Measurements from ENCODE around the gene ERGIC3.

DNA sequence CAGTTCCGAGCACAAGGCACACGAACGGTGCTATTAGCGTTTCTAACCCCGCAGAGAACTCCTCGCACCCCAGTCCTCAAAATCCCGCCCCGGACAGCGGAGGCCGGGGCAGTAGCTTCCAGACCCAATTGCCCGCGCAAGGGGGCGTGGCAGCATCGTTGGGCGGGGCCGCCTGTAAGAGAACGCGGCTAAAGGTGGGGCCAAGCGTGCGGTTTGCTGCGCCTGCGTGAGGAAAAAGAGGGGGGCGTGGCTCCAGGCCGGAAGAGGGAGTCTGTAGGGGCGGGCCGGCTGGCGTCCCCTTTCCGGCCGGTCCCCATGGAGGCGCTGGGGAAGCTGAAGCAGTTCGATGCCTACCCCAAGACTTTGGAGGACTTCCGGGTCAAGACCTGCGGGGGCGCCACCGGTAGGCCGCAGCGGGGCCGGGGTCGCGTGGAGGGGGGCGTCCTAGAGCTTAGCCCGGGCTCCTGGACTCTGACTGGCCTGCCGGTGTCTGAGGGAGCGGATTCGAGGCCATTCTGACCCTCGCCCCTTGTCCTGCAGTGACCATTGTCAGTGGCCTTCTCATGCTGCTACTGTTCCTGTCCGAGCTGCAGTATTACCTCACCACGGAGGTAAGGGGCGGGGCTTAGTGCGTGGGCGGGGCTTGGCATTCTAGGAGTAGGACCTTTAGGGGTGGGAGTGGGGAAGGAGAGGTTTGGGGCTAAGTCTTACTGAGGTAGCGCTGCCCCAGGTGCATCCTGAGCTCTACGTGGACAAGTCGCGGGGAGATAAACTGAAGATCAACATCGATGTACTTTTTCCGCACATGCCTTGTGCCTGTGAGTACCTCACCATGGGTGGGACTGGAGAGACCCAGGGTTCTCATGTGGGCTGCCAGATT, at the start of gene ERGIC3:
- TF ChIP-seq, protein P1, sequence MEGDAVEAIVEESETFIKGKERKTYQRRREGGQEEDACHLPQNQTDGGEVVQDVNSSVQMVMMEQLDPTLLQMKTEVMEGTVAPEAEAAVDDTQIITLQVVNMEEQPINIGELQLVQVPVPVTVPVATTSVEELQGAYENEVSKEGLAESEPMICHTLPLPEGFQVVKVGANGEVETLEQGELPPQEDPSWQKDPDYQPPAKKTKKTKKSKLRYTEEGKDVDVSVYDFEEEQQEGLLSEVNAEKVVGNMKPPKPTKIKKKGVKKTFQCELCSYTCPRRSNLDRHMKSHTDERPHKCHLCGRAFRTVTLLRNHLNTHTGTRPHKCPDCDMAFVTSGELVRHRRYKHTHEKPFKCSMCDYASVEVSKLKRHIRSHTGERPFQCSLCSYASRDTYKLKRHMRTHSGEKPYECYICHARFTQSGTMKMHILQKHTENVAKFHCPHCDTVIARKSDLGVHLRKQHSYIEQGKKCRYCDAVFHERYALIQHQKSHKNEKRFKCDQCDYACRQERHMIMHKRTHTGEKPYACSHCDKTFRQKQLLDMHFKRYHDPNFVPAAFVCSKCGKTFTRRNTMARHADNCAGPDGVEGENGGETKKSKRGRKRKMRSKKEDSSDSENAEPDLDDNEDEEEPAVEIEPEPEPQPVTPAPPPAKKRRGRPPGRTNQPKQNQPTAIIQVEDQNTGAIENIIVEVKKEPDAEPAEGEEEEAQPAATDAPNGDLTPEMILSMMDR (IDR thresholded peaks at IDR 0.05), result no peak
- TF ChIP-seq POLR2A (IDR thresholded peaks at IDR 0.05), result peak in 1 of 2 donors; percentile 27

Measured in vagina (tissue), 2 donors.